Kidney epithelial cell (primary cell): Measurements from ENCODE around the gene ADD2. TPM values are rescaled to one million over a fixed set of nuclear protein-coding genes. Genes with fewer than 3 reads are reported as not detected.
"Not testable (repeated sequence)": the region's sequence is repeated elsewhere in the genome, so short reads cannot be mapped to it uniquely, and the experiment has no call there.

ENCODE experiments used
- DNase-seq: peaks from one replicate; pipeline ENCODE4 v3.0.0-alpha.2; 2010; ENCODE audit warnings: low read depth
- H3K27me3 ChIP-seq: 2 replicates; pipeline ENCODE4 v1.6.0; 2011; ENCODE audit warnings: low read length; ENCODE audit not compliant: control insufficient read depth, insufficient read depth
- H3K36me3 ChIP-seq: 2 replicates; pipeline ENCODE4 v1.5.1; 2011; ENCODE audit warnings: low read length; ENCODE audit not compliant: control insufficient read depth, insufficient read depth
- H3K4me3 ChIP-seq: 2 replicates; pipeline ENCODE4 v1.5.1; 2011; ENCODE audit warnings: low read depth, mild to moderate bottlenecking, control low read depth, low read length
- total RNA-seq: library from RNA; depleted of rRNA; stranded (reverse); fragments of >200 nt; gene quantifications from 2 replicates; pipeline ENCODE4 v1.2.3, GENCODE V29; 2015
- TF ChIP-seq, protein P1 (sequence below): IDR thresholded peaks from 2 replicates; pipeline ENCODE4 v1.5.1; 2011; ENCODE audit warnings: mild to moderate bottlenecking, moderate library complexity, low read length, control low read depth, inconsistent platforms; ENCODE audit not compliant: insufficient read depth, poor library complexity, severe bottlenecking

The ADD2 gene
- total RNA-seq, 1 donor from 2014 or later = 9.9 TPM

DNA sequence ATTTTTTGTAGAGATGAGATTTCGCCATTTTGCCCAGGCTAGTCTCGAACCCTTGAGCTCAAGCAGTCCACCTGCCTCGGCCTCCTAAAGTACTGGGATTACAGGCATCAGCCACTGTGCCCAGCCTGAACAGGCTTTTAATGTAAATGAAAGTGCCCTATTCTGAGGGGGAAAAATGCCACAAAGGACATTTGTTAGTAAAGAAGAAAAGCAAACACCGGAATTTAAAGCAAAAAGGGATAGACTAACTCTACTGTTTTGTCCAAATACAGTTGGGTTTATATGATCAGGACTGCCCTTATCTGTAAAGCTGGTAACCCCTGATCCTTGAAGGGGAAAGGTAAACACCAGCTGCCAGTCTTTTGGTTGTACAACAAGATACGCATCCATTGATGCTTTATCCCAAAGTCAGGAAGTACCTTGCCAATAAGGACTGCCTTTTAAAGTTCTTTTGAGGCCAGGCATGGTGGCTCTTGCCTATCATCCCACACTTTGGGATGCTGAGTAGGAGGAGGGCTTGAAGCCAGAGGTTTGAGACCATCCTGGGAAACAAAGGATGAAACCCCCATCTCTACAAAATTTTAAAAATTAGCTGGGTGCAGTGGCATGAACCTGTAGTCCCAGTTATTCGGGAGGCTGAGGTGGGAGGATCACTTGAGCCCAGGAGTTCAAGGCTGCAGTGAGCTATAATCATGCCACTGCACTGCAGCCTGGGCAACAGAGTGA lies 39.3 kb upstream of the ADD2 start:
- H3K36me3 ChIP-seq = no peaks in the 10 kb centered on the region
- H3K27me3 ChIP-seq = peaks cover 2% of the 10 kb centered on the region
- no peak for DNase-seq
- H3K4me3 ChIP-seq = no peak overlapping the region
- TF ChIP-seq, protein P1, sequence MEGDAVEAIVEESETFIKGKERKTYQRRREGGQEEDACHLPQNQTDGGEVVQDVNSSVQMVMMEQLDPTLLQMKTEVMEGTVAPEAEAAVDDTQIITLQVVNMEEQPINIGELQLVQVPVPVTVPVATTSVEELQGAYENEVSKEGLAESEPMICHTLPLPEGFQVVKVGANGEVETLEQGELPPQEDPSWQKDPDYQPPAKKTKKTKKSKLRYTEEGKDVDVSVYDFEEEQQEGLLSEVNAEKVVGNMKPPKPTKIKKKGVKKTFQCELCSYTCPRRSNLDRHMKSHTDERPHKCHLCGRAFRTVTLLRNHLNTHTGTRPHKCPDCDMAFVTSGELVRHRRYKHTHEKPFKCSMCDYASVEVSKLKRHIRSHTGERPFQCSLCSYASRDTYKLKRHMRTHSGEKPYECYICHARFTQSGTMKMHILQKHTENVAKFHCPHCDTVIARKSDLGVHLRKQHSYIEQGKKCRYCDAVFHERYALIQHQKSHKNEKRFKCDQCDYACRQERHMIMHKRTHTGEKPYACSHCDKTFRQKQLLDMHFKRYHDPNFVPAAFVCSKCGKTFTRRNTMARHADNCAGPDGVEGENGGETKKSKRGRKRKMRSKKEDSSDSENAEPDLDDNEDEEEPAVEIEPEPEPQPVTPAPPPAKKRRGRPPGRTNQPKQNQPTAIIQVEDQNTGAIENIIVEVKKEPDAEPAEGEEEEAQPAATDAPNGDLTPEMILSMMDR = no peak

DNA sequence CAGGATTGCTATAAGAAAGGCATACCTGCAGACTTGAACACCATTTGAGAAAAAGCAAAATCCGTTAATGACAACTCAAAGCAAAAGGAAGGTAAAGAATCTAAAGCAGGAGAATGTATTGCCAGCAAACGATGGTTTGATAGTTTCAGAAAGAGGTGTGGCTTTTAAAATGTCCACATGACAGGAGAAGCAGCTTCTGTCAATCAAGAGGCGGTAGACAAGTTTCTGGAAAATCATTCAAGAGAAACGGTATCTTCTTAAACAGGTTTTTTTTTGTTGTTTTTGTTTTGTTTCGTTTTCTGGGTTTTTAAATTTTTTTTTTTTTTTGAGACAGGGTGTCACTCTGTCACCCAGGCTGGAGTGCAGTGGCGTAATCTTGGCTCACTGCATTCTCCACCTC lies 38.6 kb upstream of the ADD2 start:
- no peaks in the 10 kb centered on the region for H3K36me3 ChIP-seq
- DNase-seq = no peak
- H3K27me3 ChIP-seq = peaks cover 4% of the 10 kb centered on the region
- TF ChIP-seq, protein P1 = no peak
- no peak overlapping the region for H3K4me3 ChIP-seq

DNA sequence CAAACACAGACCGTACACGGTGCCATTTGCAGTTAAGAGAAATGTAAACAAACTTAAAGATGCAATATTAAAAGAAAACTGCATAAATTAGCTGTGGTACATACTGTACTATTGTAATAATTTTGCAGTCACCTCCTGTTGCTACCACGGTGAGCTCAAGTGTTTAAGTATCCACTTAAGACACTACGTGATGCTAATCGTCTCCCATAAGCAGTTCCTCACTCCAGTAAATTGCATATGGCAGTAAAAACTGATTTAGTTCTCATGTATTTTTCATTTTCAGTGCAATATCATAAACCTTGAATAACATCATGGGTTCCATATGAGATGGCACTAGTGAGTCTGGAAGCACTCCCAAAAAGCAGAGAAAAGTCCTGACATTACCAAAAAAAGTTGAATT lies 38.0 kb upstream of the ADD2 start:
- Histone ChIP-seq H3K36me3 (no peaks in the 10 kb centered on the region), H3K27me3 (peaks cover 4% of the 10 kb centered on the region), H3K4me3 (no peak overlapping the region)
- TF ChIP-seq, protein P1 = no peak
- DNase-seq = no peak

DNA sequence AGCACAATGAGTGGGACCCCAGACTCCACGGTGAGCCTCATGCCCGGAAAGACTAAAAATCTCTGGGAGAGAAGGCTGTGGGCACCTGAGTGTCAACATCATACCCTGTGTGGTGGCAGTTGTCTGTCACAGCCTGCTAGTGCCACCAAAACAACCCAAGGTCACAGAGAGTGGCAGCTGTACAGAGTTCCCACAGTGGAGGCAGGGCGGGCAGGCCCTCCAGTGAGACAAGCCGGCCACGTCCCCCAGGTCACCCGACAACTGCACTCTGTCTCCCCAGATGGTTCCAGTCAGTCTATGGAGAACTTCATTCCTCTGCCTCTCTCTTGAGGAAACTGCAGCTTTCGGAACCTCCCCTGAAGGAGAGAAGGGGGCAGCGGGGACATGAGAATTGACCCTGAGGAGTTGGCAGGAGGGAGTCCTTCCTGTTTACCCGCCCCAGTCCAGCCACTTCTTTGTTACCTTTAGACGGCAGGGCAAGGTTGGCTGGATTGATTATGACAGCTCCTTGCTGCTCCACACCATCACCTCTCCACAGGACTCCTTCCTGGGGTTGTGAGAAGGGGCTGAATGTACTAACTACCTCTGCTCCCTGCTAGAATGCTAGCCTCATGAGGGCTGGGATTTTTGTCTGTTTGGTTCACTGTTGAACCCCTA lies 33.7 kb upstream of the ADD2 start:
- peaks cover 2% of the 10 kb centered on the region for H3K27me3 ChIP-seq
- DNase-seq = no peak
- no peak overlapping the region for H3K4me3 ChIP-seq
- no peaks in the 10 kb centered on the region for H3K36me3 ChIP-seq
- TF ChIP-seq, protein P1 = no peak

DNA sequence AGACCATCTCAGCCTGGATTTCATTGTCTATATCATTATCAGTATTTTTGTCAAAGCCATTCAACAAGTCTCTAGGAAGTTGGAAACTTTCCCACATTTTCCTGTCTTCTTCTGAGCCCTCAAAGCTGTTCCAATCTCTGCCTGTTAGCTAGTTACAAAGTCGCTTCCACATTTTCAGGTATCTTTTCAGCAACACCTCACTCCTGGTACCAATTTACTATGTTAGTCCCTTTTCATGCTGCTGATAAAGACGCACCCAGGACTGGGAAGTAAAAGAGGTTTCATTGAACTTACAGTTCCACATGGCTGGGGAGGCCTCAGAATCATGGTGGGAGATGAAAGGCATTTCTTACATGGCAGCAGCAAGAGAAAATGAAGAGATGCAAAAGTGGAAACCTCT lies 31.7 kb upstream of the ADD2 start:
- Histone ChIP-seq H3K4me3 (no peak overlapping the region), H3K36me3 (no peaks in the 10 kb centered on the region), H3K27me3 (peaks cover 11% of the 10 kb centered on the region)
- TF ChIP-seq, protein P1 = no peak
- DNase-seq = no peak

DNA sequence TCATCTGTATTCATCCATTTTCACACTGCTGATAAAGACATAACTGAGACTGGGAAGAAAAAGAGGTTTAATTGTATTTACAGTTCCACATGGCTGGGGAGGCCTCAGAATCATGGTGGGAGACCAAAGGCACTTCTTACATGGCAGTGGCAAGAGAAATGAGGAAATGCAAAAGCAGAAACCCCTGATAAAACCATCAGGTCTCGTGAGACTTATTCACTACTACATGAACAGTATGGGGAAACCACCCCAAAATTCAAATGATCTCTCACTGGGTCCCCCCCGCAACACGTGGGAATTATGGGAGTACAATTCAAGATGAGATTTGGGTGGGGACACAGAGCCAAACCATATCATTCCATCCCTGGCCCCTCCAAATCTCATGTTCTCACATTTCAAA lies 30.0 kb upstream of the ADD2 start:
- DNase-seq, H3K4me3 ChIP-seq, H3K36me3 ChIP-seq: not testable (repeated sequence)
- peaks cover 13% of the 10 kb centered on the region for H3K27me3 ChIP-seq
